ENCODE results near the gene MAP1LC3B.
A peak's percentile ranks its signal among the peaks of the same experiment; 100 is the strongest.

Gene MAP1LC3B

DNA sequence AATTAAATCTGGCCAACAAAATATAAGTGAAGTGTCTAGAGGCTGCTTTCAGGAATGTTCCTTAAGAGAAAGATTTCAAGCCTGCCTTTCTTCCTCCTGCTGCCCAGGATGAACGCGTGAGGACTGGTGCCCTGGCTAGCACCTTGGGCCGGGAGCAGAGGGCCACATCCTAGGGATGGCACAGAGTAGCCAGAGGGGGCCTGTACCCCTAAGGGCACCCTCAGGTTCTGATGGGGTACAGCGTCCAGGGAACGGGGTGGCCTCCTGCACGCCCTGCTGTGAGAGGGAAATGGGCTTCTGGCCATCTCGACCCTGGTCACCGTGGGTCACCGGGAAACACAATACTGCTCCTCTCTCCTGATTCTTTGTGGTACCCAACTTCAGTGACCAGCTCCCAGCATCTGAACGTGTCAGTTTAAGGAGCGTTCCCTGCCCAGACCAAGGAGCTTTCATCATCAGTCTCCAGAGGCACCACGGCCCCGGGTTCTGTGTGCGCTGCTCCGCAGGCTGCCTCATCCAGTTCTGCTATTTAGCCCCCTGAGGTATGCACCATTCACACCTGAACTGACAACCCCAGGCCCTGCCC lies 40.3 kb downstream of the MAP1LC3B start:
- DNase-seq (ENCODE audit: low read depth): no peak

DNA sequence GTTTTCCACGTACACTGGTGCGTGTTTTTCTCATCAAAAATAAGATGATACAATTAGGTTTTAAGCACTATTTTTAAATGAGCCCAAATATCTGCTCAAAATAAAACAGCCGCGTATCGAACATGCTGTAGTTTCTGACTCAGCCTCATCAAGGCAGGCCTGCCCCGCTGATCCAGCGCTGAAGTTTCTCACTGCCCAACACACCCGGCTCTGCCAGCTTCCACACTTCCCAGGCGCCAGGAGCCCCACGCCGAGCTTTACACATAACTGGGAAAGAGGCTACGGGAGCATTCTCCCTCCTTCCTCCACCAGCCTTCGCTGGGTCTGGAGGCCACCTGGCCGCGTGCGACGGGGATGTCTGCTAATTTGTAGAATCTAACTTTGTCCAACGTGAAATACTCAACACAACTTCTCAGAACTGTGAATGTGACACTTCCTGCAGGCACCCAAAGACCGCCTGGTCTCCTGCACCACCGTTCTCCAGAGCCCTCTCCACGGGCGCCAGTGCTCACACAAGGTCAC lies 42.1 kb downstream of the MAP1LC3B start:
- DNase-seq (ENCODE audit: low read depth): no peak

DNA sequence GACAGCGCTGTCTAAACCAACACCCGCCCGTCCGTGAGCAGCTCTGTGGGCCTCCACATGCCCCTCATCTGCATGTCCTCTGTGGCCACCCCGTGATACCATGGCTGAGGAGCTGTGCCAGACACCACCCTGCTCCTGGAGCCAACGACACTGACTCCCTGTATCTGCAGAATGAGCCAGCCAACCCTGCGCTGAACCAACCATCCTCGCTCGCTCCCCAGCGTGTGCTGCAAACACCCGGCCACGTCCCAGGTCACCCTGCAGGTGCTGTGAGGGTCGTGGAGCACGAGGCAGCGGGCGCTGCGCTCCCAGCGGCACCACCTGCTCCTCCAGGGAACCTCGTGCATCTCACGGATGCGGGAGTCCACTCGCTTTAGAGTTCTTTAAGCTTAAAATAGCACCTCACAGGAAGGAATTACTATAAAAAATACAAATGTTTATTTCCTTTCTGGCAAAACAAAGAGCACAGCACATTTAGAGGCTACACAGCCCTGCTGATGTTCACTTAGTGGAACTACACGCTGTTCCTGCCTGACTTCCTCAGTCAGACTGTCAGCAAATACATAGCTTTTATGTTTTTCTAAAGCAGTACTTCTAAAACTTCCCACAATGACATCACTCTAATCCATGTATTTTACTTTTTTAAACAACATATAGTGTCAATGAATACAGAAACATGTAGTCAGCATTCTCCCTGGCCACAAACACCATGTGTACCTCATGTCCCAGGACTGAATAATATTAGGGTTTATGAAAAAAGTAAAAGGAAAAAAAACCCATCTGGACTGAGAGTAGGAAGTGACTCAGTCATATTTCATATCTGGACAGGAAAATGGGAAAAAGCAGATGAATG lies 43.5 kb downstream of the MAP1LC3B start:
- peak; percentile 91 for DNase-seq (ENCODE audit: low read depth)

DNA sequence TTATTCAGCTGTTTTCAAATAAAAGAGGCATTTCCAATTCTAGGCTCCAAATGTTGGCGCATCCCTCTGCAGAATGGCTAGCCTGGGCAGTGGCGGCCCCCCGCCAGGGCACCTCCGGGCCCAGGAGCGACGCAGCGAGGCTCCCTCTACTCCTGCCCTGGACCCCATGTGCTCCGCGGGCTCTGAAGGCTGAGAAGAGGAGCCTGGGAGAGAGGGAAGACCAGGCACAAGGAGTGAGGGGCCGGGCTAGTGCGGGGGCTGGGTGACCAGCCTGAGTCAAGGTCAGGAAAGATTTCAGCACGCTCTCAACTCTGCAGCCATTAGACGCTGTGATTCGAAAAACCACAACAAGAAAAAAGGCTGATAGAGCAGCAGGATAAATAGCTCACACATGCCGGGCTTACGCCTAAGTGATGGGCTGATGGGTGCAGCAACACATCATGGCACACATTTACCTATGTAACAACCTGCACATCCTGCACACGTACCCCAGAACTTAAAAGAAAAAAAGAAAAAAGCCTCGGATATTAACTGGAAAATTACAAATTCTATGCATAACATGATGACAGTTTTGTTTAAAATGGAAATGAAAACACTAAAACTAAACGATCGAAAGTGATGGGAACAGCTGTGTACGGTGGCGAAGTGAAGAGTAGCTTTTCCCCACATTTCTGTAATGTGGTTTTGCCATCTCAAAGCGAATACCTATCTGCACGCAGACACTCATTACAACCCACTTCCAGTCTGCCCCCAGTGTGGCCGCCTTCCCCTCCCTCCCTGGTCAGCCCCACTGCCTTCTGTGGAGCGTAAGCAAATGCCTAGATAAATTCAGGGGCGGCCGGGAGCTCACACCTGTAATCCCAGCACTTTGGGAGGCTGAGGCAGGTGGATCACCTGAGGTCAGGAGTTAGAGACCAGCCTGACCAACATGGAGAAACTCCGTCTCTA lies 44.4 kb downstream of the MAP1LC3B start:
- peak; percentile 59 for DNase-seq (ENCODE audit: low read depth)

DNA sequence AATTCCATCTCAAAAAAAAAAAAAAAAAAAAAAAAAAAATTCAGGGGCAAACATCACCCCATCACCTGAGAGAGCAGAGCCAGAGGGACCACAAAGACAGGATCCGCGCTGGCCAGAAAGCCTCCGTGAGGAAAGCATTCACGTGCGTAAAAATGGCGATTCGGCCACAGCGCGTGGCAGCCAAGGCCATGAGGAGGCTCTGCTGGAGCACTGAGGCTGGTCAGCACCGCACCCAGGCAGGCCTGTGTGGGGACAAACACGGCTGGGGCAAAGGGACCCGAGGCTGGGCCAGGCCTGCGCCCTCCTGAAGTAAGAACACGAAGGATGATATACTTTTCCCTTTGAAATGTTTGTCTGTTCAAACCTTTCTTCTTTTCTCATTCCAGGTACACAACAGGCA lies 45.2 kb downstream of the MAP1LC3B start:
- DNase-seq (ENCODE audit: low read depth): no peak

DNA sequence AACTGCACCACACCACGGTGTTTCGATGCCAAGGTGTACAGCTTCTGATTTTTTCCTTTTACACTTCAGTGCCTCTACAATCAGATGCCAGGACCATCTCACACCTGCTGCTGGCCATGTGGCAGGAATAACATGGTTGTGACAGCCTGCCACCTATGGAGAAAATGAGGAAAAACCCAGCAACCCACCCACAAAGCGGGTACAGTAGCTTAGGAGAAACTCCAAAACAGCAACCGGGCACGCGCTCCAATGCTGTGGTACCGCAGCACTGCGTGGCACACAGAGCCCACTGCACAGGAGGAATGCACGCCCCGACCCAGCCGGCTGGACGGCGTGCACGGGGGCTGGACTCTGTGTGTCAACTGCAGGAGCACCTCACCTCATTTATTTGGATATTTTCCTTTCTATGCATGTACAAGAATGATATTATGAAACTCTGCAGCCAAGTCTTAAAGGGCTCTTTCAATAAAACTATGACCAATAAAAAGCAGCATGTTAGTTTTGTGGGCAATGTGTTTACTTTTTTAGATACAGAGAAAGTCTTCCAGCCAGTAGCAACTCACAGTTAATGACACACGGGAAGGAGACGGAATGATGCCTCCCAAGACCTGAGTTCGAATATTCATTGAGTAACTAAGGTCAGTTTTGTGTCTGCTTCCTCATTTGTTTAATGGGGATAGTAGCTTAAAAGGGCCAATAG lies 45.9 kb downstream of the MAP1LC3B start:
- no peak for DNase-seq (ENCODE audit: low read depth)

DNA sequence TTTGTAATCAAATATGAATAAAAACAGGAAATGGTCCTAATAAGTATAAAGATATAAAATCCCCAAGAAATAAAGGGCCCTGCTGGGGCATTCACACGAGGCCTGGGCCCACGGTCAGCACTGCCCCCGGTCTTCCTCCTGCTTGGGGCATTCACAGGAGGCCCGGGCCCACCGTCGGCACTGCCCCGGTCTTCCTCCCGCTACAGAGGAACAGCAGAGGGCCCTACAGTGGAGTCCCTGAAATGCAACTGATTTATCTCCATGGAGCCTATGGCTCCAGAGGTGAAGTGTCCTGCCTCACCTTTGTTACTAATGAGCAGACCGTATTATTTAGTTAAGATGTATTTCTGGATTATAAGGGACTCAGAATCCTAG lies 46.5 kb downstream of the MAP1LC3B start:
- no peak for DNase-seq (ENCODE audit: low read depth)

DNA sequence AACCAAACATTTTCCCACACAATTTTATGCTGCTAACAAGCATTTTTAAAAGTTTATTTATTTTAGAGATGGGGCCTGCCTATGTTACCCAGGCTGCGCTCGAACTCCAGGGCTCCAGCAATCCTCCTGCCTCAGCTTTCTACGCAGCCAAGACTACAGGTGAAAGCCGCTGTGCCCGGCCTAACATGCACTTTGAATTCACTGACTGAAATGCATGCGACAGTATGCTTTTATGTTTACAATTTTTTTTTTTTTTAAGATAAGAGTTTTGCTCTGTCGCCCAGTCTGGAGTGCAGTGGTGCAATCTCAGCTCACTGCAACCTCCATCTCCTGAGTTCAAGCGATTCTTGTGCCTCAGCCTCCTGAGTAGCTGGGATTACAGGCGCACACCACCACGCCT lies 47.8 kb downstream of the MAP1LC3B start:
- no peak for DNase-seq (ENCODE audit: low read depth)

DNA sequence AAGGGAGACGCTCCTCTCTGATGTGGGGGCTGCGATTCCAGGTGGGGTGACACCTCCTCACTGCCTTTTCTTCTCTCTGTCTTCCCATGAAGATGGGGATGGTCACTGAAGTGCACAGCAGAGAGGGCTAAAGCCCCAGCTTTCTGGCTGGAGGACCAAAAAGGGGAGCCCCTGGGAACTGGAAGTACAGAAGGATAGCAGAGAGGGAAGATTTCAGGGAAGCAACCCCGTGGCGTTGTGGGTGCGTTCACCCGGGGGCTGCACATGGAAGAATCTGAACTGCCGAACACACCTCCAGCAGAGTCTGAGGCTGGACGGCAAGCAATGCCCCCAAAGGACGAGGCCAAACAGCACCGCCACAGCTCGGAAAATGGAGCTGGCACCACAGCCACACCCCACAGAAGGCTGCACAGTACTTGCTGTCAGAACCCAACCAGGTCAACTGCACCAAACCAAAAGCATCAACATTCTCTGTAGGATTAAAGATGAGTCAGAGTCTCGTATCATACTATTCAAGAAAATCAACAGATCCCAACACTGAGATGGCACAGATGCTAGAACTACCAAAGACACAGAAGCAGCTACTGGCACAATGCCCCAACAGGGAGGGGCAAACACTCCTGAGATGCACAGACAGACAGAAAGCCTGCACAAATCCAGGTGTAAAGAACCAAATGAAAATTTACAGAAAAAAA lies 49.9 kb downstream of the MAP1LC3B start:
- peak; percentile 73 for DNase-seq (ENCODE audit: low read depth)

DNA sequence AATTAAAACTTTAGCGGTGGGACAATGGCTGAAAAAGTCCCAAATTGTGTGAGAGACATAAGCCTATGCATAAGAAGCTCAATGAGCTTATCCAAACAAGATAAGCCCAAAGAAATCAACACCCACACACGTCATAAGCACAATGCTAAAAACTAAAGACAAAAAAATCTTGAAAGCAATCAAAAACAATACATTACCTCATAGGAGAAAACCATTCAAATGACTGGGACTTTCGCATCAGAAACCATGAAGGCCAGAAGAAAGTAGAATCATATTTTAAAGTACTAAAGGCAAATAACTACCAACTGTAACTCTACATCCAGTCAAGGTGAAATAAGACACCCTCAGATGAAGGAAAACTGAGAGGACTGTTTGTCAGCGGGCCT lies 50.4 kb downstream of the MAP1LC3B start:
- no peak for DNase-seq (ENCODE audit: low read depth)

DNA sequence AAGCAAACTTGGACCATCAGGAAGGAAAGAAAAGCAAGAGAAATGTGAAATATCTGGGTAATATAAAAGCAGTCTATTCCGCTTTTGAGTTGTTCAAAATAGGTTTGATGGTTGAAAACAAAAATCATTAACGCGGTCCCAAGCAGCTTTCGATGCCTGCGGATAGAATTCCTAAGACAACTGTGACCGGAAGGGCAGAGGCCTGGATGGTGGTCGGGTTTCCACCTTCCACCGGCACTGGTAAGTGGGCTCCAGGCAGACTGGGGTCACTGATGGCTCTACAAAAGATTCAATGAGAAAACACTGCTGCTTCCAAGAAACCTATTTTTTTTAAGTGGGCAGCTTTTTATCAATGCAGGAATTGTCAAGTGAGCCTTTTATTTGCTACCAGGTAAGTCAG lies 50.9 kb downstream of the MAP1LC3B start:
- DNase-seq (ENCODE audit: low read depth): no peak

DNA sequence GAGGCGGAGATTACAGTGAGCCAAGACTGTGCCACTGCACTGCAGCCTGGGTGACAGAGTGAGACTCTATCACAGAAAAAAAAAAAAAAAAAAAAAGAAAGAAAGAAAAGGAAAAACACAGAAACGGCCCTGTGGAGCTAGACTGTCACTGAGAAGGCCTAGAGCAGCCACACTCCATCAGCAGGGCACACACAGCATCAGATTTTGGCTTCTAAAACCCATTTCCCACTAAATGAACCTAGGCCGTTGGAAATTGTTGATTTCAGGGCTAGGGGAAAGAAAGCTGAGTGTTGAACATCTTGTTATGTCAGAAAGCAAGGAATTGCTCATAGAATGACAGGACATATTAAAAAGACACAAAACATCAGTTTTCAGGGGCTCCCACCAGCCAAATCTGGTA lies 51.8 kb downstream of the MAP1LC3B start:
- no peak for DNase-seq (ENCODE audit: low read depth)

DNA sequence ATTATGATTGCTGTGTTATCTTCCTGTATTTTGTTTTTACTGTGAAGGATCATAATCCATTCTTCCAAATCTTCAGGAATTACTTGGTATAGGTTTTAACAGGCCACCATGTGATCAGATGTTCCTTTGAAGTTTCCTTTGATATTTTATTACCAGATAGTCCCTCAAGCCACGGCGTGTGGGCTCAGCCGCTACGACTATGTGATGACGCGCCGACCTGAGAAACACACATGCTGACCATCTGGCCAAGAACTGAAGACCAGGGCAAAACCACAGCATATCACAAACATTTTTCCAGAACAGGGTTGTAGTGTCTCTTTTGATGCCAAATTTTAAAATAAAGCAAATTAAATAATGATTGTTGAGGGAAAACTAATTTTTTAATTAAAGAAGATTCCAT lies 53.4 kb downstream of the MAP1LC3B start:
- peak; percentile 69 for DNase-seq (ENCODE audit: low read depth)

DNA sequence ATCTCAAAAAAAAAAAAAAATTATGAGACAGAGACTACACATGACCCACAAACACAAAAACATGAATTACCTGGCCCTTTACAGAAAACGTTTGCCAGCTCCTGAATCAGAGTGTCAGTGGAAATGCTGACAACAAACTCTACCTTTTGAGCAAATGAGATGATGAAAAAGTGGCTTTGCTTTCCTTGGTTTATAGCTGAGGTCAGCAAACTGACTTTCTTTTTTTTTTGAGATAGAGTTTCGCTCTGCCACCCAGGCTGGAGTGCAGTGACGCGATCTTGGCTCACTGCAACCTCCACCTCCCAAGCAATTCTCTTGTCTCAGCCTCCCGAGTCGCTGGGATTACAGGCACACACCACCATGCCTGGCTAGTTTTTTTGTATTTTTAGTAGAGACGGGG lies 54.3 kb downstream of the MAP1LC3B start:
- no peak for DNase-seq (ENCODE audit: low read depth)

DNA sequence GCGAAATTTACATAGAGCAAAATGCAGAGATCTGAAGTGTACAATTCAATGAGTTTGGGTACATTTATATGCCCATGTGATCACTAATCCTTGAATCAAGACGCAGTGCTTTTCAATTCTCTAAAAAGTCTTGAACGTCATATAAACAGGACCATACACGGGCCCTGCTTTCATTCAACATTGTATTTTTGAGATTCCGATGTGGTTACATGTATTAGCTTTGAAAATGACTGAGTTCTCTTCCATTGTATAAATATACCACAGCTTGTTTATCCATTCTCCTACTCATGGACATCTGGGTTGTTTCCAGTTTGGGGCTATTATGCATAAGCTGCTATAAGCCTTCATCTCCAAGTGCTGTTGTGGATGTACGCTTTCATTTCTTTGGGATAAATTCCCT lies 55.2 kb downstream of the MAP1LC3B start:
- peak; percentile 87 for DNase-seq (ENCODE audit: low read depth)

DNA sequence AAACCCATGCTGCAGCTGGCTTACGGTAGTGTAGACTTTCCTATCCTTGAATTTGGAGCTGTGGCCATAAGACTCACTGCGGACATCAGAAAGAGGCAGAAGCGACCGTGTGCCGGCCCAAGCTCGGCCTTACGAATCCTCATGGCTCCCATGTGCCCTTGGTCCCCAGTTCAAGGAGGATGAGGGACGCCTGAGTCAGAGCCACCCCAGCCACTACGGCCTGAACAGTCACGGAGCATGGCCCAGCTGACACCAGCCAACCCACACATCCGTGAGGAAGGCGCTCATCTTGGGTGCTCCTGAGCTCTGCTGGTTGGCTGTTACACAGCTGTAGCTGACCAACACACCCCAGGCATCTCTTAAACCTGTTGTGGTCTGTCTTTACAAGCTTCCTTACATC lies 56.7 kb downstream of the MAP1LC3B start:
- DNase-seq (ENCODE audit: low read depth): no peak

DNA sequence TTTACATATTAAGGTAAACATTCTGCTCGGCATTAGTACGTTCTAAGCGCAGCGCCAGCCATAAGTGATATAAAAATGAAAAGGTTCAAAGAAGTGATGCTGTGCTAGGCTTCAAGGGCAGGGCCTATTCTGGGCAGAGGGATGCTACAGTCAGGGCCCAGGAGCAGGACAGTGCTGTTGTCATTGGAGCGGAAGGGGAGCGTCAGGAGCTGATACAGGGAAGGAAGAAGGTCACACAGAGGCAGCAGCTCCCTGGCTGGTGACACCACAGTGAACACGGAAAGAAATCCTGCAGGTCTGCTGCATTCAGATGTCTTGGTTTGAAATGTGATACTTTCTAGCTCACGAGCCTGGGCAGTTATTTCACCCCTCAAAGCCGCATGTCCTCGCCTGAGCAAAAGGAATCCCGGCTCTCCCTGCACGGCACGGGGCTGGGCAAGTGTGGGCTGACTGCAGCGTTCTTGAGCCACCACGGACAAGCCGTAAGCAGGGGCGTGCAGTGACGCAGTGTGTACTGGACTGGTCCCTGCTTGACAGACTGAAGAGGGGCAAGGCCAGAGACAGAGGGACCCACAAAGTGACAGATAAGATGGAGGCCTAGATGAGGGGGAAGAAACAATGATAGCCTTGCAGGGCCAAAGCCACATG lies 59.6 kb downstream of the MAP1LC3B start:
- no peak for DNase-seq (ENCODE audit: low read depth)

DNA sequence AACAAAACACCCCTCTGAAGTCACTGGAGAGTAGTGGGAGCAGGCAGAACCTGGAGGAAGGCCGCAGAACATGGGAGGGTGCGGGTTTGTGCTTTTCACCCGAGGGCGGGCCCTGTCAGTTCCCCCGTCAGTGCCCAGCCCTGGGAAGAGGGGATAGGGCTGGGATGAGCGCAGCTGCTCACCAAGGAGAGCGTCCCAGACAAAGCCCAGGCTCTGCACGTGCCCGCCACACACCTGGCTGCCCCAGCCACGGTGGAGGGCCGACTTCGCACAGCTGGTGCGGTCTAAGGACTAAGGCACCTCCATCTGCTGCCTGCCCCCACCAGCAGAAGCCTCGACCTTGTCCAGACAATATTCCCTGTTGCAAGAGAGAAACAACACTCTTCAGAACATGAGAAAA lies 61.2 kb downstream of the MAP1LC3B start:
- no peak for DNase-seq (ENCODE audit: low read depth)
